Neuronal stem cell (in vitro differentiated cells): ENCODE measurements around the gene AKAP12.

ENCODE experiments used
- DNase-seq: peaks from one replicate; pipeline ENCODE4 v3.0.0-alpha.2; 2013; ENCODE audit warnings: low spot score
- H2AFZ ChIP-seq: one replicate; pipeline ENCODE4 v1.6.1; 2013; ENCODE audit warnings: mild to moderate bottlenecking, low read length, inconsistent platforms
- H2AK5ac ChIP-seq: 2 replicates; pipeline ENCODE4 v1.6.1; 2013; ENCODE audit warnings: low read depth, mild to moderate bottlenecking, inconsistent platforms, low read length, moderate library complexity, mixed read lengths
- H2BK120ac ChIP-seq: 2 replicates; pipeline ENCODE4 v1.6.1; 2013; ENCODE audit warnings: low read depth, mild to moderate bottlenecking, inconsistent platforms, low read length, moderate library complexity, mixed read lengths
- H2BK12ac ChIP-seq: one replicate; pipeline ENCODE4 v1.6.1; 2013; ENCODE audit warnings: low read length, inconsistent platforms
- H2BK15ac ChIP-seq: 2 replicates; pipeline ENCODE4 v1.6.1; 2013; ENCODE audit warnings: mild to moderate bottlenecking, low read length, inconsistent platforms, mixed read lengths
- H2BK5ac ChIP-seq: one replicate; pipeline ENCODE4 v1.6.1; 2013; ENCODE audit warnings: inconsistent platforms, mild to moderate bottlenecking, low read length, moderate library complexity
- H3K14ac ChIP-seq: one replicate; pipeline ENCODE4 v1.6.1; 2013; ENCODE audit warnings: low read length, inconsistent platforms
- H3K18ac ChIP-seq: 2 replicates; pipeline ENCODE4 v1.6.1; 2013; ENCODE audit warnings: low read length, inconsistent platforms
- H3K23ac ChIP-seq: 2 replicates; pipeline ENCODE4 v1.6.1; 2013; ENCODE audit warnings: low read depth, mild to moderate bottlenecking, mixed read lengths, low read length, inconsistent platforms; ENCODE audit not compliant: poor library complexity
- H3K27ac ChIP-seq: replicated peaks from 3 replicates; pipeline ENCODE4 v1.5.1; 2013; ENCODE audit warnings: low read length, inconsistent platforms
- H3K27me3 ChIP-seq, 3 experiments: 2 replicates each; pipeline ENCODE4 v1.6.1; 2013; ENCODE audit warnings: low read length in 3 of 3, mild to moderate bottlenecking in 2 of 3, inconsistent platforms in 1 of 3, low read depth in 1 of 3, mixed read lengths in 1 of 3, moderate library complexity in 1 of 3; ENCODE audit not compliant: control insufficient read depth in 3 of 3, insufficient read depth in 3 of 3
- H3K36me3 ChIP-seq, 2 donors: replicated peaks in 1 of 2; 2 replicates each; pipeline ENCODE4 v1.6.1; 2013; ENCODE audit warnings: low read length in 2 of 2; ENCODE audit not compliant: control insufficient read depth in 2 of 2, insufficient read depth in 2 of 2
- H3K4ac ChIP-seq: 2 replicates; pipeline ENCODE4 v1.6.1; 2013; ENCODE audit warnings: inconsistent platforms, mild to moderate bottlenecking, low read length, moderate library complexity
- H3K4me1 ChIP-seq, 2 donors: 1 replicate in 1 of 2; 2 replicates in 1 of 2; pipeline ENCODE4 v1.6.1; 2013; ENCODE audit warnings: low read length in 2 of 2, low read depth in 1 of 2; ENCODE audit not compliant: control insufficient read depth in 2 of 2, insufficient read depth in 1 of 2
- H3K4me2 ChIP-seq: one replicate; pipeline ENCODE4 v1.6.1; 2013; ENCODE audit warnings: mild to moderate bottlenecking, low read length, inconsistent platforms; ENCODE audit not compliant: insufficient read depth, poor library complexity, severe bottlenecking
- H3K4me3 ChIP-seq, 2 donors: 2 replicates each; pipeline ENCODE4 v1.5.1; 2013; ENCODE audit warnings: low read length in 2 of 2, mild to moderate bottlenecking in 2 of 2, inconsistent platforms in 1 of 2, moderate library complexity in 1 of 2
- H3K79me1 ChIP-seq: one replicate; pipeline ENCODE4 v1.6.1; 2013; ENCODE audit warnings: low read depth, mild to moderate bottlenecking, inconsistent platforms, low read length, moderate library complexity
- H3K9ac ChIP-seq: one replicate; pipeline ENCODE4 v1.6.1; 2013; ENCODE audit warnings: mild to moderate bottlenecking, low read depth, low read length, inconsistent platforms; ENCODE audit not compliant: poor library complexity
- H3K9me3 ChIP-seq, 2 donors: replicated peaks in 1 of 2; 2 replicates each; pipeline versions ENCODE3 to v1.6.1; 2013; ENCODE audit warnings: low read length in 2 of 2, mild to moderate bottlenecking in 2 of 2, inconsistent platforms in 1 of 2, low read depth in 1 of 2, mixed read lengths in 1 of 2, moderate library complexity in 1 of 2; ENCODE audit not compliant: control insufficient read depth in 2 of 2, insufficient read depth in 1 of 2
- H4K8ac ChIP-seq: one replicate; pipeline ENCODE4 v1.6.1; 2013; ENCODE audit warnings: low read depth, mild to moderate bottlenecking, inconsistent platforms, low read length, moderate library complexity
- H4K91ac ChIP-seq: one replicate; pipeline ENCODE4 v1.6.1; 2013; ENCODE audit warnings: low read length, low read depth, mild to moderate bottlenecking, inconsistent platforms; ENCODE audit not compliant: poor library complexity
- WGBS, 2 donors: extraction: QIAGEN DNeasy Blood & Tissue Kit; methylation state at CpG; one replicate each; pipeline ENCODE4 v1.1.7; 2013; ENCODE audit warnings: missing lambda C conversion rate in 2 of 2, mixed read lengths in 1 of 2; ENCODE audit not compliant: insufficient read length in 2 of 2, insufficient replicate concordance in 1 of 2; ENCODE audit errors: extremely low coverage in 2 of 2; 5-methylcytosine and 5-hydroxymethylcytosine counted together

Gene AKAP12

GRCh38 chr6:151300267-151300991, 60.7 kb downstream of the AKAP12 start:
- Histone ChIP-seq H3K14ac (no peak overlapping the region), H2BK5ac (no peak overlapping the region), H2AK5ac (no peak overlapping the region), H2BK120ac (no peak overlapping the region), H4K8ac (no peak overlapping the region), H4K91ac (no peak overlapping the region), H2BK12ac (no peak overlapping the region), H3K23ac (no peak overlapping the region), H3K9me3 (no peaks in the 10 kb centered on the region), H3K4me3 (no peak overlapping the region), H2AFZ (no peak overlapping the region), H3K79me1 (no peaks in the 10 kb centered on the region), H3K27ac (no peak overlapping the region), H3K27me3 (no peaks in the 10 kb centered on the region), H3K4ac (no peak overlapping the region), H3K36me3 (peaks cover 2 to 7% of the 10 kb centered on the region in 2 donors), H3K4me2 (no peak overlapping the region), H3K18ac (peak overlapping the region; percentile 44), H3K9ac (no peak overlapping the region), H3K4me1 (peaks cover 0 to 3% of the 10 kb centered on the region in 2 donors), H2BK15ac (no peak overlapping the region)
- no peak for DNase-seq
- WGBS, 2 donors: no CpG with 5 or more reads among the region's 8 CpGs

- Histone ChIP-seq H4K91ac (no peak overlapping the region), H3K9ac (no peak overlapping the region), H2BK15ac (no peak overlapping the region), H3K18ac (no peak overlapping the region), H2BK120ac (no peak overlapping the region), H2BK5ac (no peak overlapping the region), H3K27me3 (no peaks in the 10 kb centered on the region), H3K79me1 (no peaks in the 10 kb centered on the region), H3K9me3 (no peaks in the 10 kb centered on the region), H3K4me1 (peaks cover 0 to 3% of the 10 kb centered on the region in 2 donors), H3K4me3 (no peak overlapping the region), H3K23ac (no peak overlapping the region), H3K36me3 (peaks cover 2 to 17% of the 10 kb centered on the region in 2 donors), H4K8ac (no peak overlapping the region), H3K14ac (no peak overlapping the region), H3K27ac (no peak overlapping the region), H2AK5ac (no peak overlapping the region), H3K4me2 (no peak overlapping the region), H3K4ac (no peak overlapping the region), H2AFZ (no peak overlapping the region), H2BK12ac (no peak overlapping the region)
- no CpG with 5 or more reads among the region's 8 CpGs for WGBS, 2 donors
- no peak for DNase-seq
Measured at GRCh38 chr6:151301547-151301946, 61.8 kb downstream of the AKAP12 start.

DNA sequence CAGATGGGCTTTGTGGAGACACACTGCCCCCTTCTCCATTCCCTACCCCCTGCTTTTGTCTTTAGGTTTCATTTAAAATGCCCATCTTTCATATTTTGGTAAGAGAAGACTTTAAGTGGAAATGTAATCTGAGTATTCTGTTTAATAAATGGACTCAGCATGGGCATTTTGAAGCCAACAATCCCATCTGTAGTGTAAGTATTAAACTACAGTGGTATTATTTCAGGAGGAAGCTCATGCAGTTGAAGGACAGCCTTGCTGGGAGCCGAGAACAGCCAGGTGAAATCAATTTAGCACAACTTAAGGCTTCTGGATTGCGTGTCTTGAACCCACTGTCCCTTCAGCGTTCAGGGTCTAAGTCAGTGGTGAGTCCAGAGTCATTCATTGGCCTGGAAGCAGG, 63.5 kb downstream of the AKAP12 start:
- H4K91ac ChIP-seq: no peak overlapping the region
- no peak overlapping the region for H3K23ac ChIP-seq
- H3K18ac ChIP-seq: no peak overlapping the region
- H2BK12ac ChIP-seq: no peak overlapping the region
- peaks cover 0 to 3% of the 10 kb centered on the region in 2 donors for H3K4me1 ChIP-seq
- no peaks in the 10 kb centered on the region for H3K79me1 ChIP-seq
- no peak overlapping the region for H3K4me2 ChIP-seq
- H2BK5ac ChIP-seq: no peak overlapping the region
- no peak for DNase-seq
- no peak overlapping the region for H4K8ac ChIP-seq
- no peaks in the 10 kb centered on the region for H3K9me3 ChIP-seq
- H2AFZ ChIP-seq: no peak overlapping the region
- H3K27ac ChIP-seq: no peak overlapping the region
- H3K4me3 ChIP-seq: no peak overlapping the region
- no peak overlapping the region for H2BK120ac ChIP-seq
- no peak overlapping the region for H3K14ac ChIP-seq
- H3K4ac ChIP-seq: no peak overlapping the region
- H3K27me3 ChIP-seq: no peaks in the 10 kb centered on the region
- H2BK15ac ChIP-seq: no peak overlapping the region
- no CpG with 5 or more reads among the region's 3 CpGs for WGBS, 2 donors
- H2AK5ac ChIP-seq: no peak overlapping the region
- no peak overlapping the region for H3K9ac ChIP-seq
- peaks cover 2 to 28% of the 10 kb centered on the region in 2 donors for H3K36me3 ChIP-seq

DNA sequence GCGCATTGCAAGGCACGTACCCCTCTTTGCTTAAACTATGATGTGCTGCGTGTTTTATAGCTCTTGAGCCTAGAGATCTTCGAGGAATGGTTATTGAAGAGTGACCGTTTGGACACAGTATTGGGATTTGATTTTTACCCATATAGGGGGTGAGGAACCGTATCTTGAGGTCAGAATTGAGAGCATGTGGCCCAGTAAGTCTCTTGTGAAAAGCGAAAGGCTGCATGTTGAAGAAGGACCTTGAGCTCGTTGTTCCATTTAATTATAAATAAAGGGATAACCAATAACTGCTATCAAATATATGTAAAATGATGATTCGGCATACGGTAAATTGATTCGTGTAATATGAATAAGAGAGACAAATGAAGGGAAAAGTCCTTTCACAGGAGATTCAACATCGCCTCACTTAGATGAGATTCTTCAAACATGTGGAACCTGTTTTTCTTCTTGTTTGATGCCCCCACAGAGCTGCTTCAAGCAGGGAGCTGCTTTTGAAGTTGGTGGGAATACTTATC, 66.6 kb downstream of the AKAP12 start:
- Histone ChIP-seq H3K9ac (no peak overlapping the region), H4K8ac (no peak overlapping the region), H4K91ac (no peak overlapping the region), H3K79me1 (no peaks in the 10 kb centered on the region), H2AK5ac (no peak overlapping the region), H2BK12ac (no peak overlapping the region), H3K14ac (no peak overlapping the region), H2AFZ (no peak overlapping the region), H3K4ac (no peak overlapping the region), H3K36me3 (peaks cover 2 to 30% of the 10 kb centered on the region in 2 donors), H3K4me1 (peaks cover 0 to 3% of the 10 kb centered on the region in 2 donors), H3K18ac (no peak overlapping the region), H2BK15ac (no peak overlapping the region), H3K4me3 (no peak overlapping the region), H3K27me3 (no peaks in the 10 kb centered on the region), H2BK5ac (no peak overlapping the region), H3K23ac (no peak overlapping the region), H3K4me2 (no peak overlapping the region), H3K9me3 (no peaks in the 10 kb centered on the region), H2BK120ac (no peak overlapping the region), H3K27ac (no peak overlapping the region)
- DNase-seq: no peak
- WGBS, 2 donors: no CpG with 5 or more reads among the region's 12 CpGs
